GM18508 (cell line): ENCODE data around the gene HIGD1B.

Source experiments
- ATAC-seq: cut with Tn5 transposase; IDR thresholded peaks from one replicate; pipeline ENCODE4 v1.9.1; 2021; ENCODE audit warnings: moderate number of reproducible peaks; ENCODE audit not compliant: insufficient read depth, unreplicated experiment

Gene HIGD1B

GRCh38 chr17:44875761-44876160, 28.1 kb downstream of the HIGD1B start:
- ATAC-seq = no peak

- no peak for ATAC-seq
These were observed 29.4 kb downstream of the HIGD1B start for GRCh38 chr17:44877121-44877520.

- ATAC-seq = no peak
These were observed 31.0 kb downstream of the HIGD1B start for GRCh38 chr17:44878627-44879221.

- ATAC-seq = no peak
These were observed 31.7 kb downstream of the HIGD1B start for GRCh38 chr17:44879376-44879775.

GRCh38 chr17:44880062-44880461, 32.4 kb downstream of the HIGD1B start:
- no peak for ATAC-seq

- ATAC-seq = no peak
These were observed 33.5 kb downstream of the HIGD1B start for GRCh38 chr17:44881145-44881544.

- ATAC-seq = no peak
These were observed 37.3 kb downstream of the HIGD1B start for GRCh38 chr17:44884941-44885340.

GRCh38 chr17:44887016-44887415, 39.3 kb downstream of the HIGD1B start:
- no peak for ATAC-seq

GRCh38 chr17:44887971-44888954, 40.6 kb downstream of the HIGD1B start:
- no peak for ATAC-seq

GRCh38 chr17:44889003-44889402, 41.3 kb downstream of the HIGD1B start:
- no peak for ATAC-seq

GRCh38 chr17:44892250-44892649, 44.6 kb downstream of the HIGD1B start:
- ATAC-seq = no peak

- no peak for ATAC-seq
These were observed 47.0 kb downstream of the HIGD1B start for GRCh38 chr17:44894642-44895041.

- no peak for ATAC-seq
These were observed 51.0 kb downstream of the HIGD1B start for GRCh38 chr17:44898768-44899073.

- ATAC-seq = no peak
These were observed 51.5 kb downstream of the HIGD1B start, which contains the start of gene EFTUD2 for GRCh38 chr17:44899074-44899782. EFTUD2 (minus strand) TSS chr17:44899445; CDS start chr17:44894521, 4,924 bp downstream.
